GM21529 (cell line): ENCODE results near the gene GAL3ST1.
"Not testable (repeated sequence)": the region's sequence is repeated elsewhere in the genome, so short reads cannot be mapped to it uniquely, and the experiment has no call there.

Source experiments
- ATAC-seq: cut with Tn5 transposase; IDR thresholded peaks from one replicate; pipeline ENCODE4 v1.9.1; 2021; ENCODE audit not compliant: unreplicated experiment

Gene GAL3ST1

GRCh38 chr22:30565341-30565740 lies 9.1 kb downstream of the GAL3ST1 start:
- no peak for ATAC-seq

DNA sequence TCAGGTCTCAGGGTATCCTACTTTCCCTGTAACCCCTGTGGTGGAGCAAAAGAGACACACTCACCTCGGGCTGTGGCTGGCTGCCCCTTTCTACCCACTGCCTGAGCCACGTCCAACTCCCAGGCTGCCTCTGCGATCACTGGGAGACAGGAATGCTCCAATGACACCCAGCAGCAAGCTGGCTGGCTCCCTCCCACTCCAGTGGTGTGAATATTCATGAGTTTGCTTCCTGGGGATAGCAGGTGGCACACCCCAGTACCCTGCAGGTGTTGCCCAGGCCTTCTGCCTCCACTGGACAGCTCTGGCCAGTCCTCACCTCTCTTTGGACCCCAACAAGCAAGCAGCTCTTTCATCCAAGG lies 9.7 kb downstream of the GAL3ST1 start:
- no peak for ATAC-seq

- no peak for ATAC-seq
These were observed 10.3 kb downstream of the GAL3ST1 start for GRCh38 chr22:30564045-30564760.

DNA sequence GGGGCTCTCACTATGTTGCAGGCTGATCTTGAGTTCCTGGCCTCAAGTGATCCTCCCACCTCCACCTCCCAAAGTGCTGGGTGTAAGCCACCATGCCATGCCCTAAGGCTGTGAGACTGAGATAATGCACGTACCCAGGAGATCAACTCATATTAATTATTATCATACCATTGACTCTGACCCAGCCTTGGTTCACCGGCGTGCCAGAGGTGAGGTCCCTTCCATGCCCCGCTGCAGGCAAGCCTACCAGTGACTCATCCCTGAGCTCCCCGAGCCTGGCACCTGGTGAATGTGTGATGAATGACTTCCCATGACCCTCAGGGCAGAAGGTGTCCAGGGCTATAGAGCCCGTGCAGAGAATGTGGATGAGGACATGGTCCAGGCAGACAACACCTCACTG lies 12.1 kb downstream of the GAL3ST1 start:
- ATAC-seq = no peak

DNA sequence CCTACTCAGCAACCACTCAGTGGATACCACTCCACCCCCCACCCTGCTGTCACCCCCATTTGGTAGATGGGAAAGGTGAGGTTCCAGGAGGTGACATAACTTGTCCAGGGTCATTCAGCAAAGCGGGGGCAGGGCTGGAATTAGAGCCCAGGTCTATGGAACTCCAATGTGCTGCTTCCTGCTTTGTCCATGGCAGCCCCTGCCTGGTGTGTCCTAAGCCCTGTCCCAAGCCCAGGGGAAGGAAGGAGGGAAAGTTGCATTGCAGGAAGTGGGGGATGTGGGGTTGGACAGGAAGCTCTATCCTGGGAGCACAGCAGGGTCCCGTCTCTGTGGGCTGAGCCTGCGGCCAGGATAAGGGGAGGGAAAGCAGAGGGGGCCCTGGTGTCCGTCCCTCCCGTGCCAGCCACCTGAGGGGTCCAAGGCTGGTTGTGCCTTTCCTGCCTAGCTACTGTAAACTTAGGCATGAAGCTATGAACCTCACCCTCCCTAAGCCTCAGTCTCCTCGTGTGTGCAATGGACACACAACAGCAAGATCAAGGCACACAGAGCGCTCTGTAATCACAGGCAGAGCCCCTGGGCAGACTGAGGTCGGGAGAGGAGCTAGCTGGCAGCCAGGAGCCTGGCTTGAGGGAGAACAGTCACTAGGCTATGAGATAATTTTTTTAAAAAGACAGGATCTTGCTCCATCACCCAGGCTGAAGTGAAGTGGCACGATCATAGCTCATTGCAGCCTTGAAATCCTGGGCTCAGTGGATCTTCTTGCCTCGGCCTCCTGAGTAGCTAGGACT lies 12.9 kb downstream of the GAL3ST1 start:
- no peak for ATAC-seq

DNA sequence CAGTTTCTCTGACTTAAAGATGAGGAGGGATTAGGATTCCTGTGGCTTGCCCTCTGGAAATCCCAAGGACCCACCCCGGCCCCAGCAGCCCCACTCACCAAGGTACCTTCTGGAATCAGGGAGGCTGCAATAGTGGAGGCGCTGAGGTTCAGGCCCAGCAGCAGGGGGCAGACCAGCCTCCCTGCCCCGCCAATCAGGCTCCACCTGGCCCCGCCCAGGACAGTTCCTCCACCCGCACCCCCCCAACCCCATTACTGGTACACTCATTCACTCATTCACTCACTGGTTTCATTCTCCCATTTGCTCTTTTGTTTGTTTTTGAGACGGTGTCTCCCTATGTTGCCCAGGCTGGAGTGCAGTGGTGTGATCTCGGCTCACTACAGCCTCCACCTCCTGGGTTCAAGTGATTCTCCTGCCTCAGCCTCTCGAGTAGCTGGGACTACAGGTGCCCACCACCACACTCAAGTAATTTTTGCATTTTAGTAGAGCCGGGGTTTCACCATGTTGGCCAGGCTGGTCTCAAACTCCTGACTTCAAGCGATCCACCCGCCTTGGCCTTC lies 13.7 kb downstream of the GAL3ST1 start:
- ATAC-seq = not testable (repeated sequence)

GRCh38 chr22:30559889-30560288 lies 14.6 kb downstream of the GAL3ST1 start:
- ATAC-seq = no peak

DNA sequence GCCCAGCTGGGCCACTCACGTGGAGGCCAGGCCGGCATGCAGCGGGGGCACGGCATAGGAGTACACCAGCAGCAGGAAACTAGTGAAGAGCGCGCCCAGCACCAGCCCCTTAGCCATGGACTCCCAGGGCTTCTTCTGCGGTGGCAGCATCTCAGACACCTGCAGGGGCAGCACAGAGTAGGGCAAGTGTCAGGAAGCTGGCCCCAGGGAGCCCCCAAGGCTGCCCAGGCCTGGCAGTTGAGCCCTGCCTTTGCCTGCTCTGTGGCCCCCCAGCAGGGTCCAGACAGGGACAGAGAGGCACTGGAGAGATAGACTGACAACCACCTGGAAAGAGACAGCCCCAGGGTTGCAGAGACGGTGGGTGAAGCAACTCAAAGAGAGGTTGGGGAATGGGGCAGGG lies 17.2 kb downstream of the GAL3ST1 start:
- no peak for ATAC-seq

- ATAC-seq = no peak
These were observed 18.1 kb downstream of the GAL3ST1 start for GRCh38 chr22:30556388-30556787.

GRCh38 chr22:30555282-30556210 lies 18.9 kb downstream of the GAL3ST1 start:
- no peak for ATAC-seq

- no peak for ATAC-seq
These were observed 20.5 kb downstream of the GAL3ST1 start for GRCh38 chr22:30553971-30554370.

DNA sequence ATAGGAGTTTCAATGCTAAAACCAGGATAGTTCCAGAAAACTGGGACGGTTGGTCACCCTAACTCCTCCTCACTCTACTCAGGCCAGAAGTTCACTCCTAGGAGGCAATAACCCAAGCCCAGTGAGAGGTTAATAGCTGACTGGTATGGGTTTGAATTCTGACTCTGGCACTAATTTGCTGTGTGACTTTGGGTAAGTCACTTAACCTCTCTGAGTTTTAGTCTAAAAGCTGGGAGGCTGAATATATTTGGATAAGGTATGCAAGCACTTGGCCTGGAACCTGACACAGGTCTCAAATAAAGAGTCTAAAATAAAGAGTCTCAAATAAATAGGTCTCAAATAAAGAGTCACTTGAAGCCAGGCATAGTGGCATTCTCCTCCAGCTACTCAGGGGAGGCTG lies 21.7 kb downstream of the GAL3ST1 start:
- ATAC-seq = no peak

DNA sequence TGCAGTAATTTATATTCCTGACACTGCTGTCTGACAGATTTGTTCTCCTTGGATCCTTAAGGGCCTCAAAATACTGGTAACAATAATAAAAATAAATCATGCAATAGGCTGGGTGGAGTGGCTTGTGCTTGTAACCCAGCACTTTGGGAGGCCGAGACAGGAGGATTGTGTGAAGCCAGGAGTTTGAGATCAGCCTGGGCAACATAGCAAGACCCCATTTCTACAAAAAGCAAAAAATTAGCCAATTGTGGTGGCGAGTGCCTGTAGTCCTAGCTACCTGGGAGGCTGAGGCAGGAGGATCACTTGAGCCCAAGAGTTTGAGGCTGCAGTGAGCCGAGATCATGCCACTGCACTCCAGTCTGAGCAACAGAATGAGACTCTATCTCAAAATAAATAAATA lies 22.7 kb downstream of the GAL3ST1 start:
- ATAC-seq = not testable (repeated sequence)

DNA sequence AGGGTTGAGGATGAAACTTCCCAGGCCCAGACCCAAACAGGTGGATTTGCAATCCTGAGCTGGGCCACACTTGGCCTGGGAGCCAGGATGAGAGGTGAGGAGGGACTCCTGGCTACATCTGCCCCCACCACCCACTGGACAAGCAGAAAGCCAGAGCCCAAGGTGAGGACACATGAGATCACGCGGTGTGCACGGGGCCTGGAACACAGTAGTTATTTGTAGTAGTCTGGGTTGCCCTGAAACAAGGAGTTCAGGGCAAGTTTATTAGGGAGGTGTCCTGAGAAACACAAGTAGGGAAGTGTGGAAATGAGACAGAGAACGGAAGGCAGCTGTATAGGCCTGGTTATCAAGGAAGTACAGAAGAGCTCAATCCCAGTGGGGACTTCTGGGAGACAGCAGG lies 27.3 kb downstream of the GAL3ST1 start:
- ATAC-seq = no peak

- no peak for ATAC-seq
These were observed 27.8 kb downstream of the GAL3ST1 start, which contains the start of gene SEC14L6 for GRCh38 chr22:30546616-30547015. SEC14L6 (minus strand) TSS chr22:30546741; CDS start chr22:30546682, 59 bp downstream.

DNA sequence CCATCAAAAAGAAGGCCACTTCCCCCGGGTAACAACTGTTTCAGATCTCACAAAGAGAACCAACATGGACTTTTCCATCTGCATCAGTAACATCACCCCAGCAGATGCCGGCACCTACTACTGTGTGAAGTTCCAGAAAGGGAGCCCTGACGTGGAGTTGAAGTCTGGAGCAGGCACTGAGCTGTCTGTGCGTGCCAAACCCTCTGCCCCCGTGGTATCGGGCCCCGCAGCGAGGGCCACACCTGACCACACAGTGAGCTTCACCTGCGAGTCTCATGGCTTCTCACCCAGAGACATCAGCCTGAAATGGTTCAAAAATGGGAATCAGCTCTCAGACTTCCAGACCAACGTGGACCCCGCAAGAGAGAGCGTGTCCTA lies 31.7 kb downstream of the GAL3ST1 start:
- ATAC-seq = no peak

DNA sequence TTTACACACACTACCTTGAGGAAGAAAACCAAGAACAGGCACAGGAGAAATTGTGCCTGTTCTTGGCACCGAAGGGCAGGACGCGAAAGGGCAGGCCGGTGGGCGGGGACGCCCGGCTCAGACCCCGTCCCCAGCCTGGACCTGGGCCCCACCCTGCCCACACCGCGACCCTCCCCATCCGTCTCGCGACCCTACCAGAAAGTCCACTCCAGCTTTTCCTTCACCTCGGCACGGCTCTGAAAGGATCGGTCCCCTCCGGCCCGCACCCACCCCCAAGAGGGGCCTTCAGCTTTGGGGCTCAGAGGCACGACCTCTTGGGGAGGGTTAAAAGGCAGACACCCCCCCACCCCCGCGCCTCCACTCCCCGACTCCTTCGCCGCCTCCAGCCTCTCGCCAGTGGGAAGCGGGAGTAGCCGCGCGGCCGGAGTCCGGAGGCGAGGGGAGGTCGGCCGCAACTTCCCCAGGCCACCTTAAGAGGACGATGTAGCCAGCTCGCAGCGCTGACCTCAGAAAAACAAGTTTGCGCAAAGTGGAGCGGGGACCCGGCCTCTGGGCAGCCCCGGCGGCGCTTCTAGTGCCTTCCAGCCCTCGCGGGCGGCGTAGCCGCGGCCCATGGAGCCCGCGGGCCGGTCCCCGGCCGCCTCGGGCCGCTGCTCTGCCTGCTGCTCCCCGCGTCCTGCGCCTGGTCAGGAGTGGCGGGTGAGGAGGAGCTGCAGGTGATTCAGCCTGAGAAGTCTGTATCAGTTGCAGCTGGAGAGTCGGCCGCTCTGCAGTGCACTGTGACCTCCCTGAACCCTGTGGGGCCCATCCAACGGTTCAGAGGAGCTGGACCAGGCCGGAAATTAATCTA lies 32.3 kb downstream of the GAL3ST1 start:
- no peak for ATAC-seq

DNA sequence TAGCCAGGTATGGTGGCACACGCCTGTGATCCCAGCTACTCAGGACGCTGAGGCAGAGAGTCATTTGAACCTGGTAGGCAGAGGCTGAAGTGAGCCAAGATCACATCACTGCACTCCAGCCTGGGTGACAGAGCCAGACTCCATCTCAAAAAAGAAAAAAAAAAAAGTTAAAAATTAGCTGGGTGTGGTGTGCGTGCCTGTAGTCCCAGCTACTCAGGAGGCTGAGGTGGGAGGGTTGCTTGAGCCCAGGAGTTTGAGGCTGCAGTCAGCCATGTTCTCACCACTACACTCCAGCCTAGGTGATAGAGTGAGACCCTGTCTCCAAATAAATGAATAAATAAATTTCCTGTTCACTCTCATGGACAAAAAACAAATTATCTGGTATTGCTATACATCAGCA lies 33.0 kb downstream of the GAL3ST1 start:
- not testable (repeated sequence) for ATAC-seq

DNA sequence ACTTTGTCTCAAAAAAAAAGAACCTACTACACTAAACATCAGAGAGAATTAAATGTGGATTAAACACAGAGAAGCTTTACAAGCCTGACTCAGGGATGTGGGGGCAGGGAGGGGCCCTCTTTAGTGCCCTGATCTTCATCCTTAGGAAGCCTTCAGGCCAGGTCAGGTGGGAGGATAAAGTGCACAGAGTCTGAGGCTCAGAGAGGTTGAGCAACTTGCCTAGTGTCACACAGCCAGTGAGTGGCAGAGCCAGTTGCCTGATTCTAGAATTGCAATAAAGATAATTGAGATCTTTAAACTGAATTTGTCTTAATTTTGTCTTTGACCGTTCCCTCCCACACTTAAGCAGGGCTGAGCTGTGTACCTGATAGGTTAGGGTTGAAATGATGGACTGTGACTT lies 35.1 kb downstream of the GAL3ST1 start:
- no peak for ATAC-seq

GRCh38 chr22:30538280-30538679 lies 36.2 kb downstream of the GAL3ST1 start:
- ATAC-seq = no peak
